Astrocyte of the spinal cord (primary cell): ENCODE data around the gene SLC15A3.
"Not testable (repeated sequence)": the region's sequence is repeated elsewhere in the genome, so short reads cannot be mapped to it uniquely, and the experiment has no call there.

ENCODE experiments used
- DNase-seq: peaks from one replicate; pipeline ENCODE4 v3.0.0; 2011; ENCODE audit warnings: low read depth, low spot score
- H3K4me3 ChIP-seq: 2 replicates; pipeline ENCODE4 v1.5.1; 2011; ENCODE audit warnings: low read depth, mild to moderate bottlenecking, low read length, moderate library complexity
- CTCF ChIP-seq: IDR thresholded peaks from 2 replicates; pipeline ENCODE4 v1.5.1; 2012; ENCODE audit warnings: low read depth, mild to moderate bottlenecking, low read length, inconsistent platforms
- in situ Hi-C: cut with HindIII; loops from 2 replicates; pipeline ENCODE4 v1.10.0; 2017; ENCODE audit warnings: low sequenced_read_pairs

SLC15A3 gene

DNA sequence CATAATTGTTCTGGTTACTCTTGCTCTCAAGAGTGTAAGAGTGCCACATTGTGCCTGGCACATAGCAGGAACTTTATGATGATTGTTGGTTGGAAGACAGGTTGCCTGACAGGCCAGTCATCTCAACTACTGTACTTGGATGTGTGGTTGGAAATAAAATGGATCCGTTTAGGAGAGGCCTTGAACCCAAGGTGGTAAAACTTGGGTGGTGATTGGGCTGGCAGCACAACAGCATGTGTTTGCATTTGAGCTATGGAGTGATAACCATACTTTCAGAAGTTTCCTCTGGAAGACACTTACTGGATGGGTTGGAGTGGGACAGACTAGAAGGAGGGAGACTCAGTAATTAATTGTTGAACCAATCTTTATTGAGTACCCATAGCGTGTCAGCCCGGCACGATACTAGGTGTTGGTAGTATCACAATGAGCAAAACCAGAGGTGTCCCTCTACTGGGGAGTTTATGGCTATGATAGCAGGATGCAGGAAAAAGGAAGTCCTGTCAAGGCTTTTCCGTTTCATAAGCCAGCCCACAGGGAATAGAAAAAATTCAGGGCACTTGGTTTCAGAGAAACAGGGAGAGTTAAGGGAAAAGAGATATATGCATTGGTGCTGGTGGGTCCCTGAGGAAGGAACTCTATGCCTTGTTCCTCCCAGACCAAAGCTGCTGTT lies 41.1 kb downstream of the SLC15A3 start:
- TF ChIP-seq CTCF: no peak
- no peak for DNase-seq
- in situ Hi-C loops: no loop called here
- no peak overlapping the region for H3K4me3 ChIP-seq

DNA sequence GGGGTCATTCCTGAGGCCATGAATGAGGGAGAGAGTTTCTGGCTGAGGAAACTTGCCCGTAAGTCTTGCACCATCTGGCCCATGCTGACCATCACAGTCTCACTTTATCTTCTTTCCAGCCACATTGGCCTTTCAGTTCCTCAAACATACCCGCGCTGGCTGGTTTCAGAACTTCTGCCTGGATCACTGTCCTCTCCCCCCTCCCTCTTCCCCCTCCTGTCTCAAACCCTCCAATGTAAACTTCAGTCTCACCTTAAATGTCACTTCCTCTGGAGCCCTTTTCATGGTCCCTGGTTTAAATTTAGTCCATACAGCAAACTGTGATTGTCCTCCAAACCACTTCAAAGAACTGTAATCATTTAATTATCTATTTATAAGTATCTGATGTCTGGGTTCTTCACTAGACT lies 41.7 kb downstream of the SLC15A3 start:
- no peak for TF ChIP-seq CTCF
- no peak for DNase-seq

GRCh38 chr11:60909680-60910280 lies 42.2 kb downstream of the SLC15A3 start:
- DNase-seq, in situ Hi-C loops, H3K4me3 ChIP-seq: not testable (repeated sequence)

More for the DNA sequence above, 41.7 kb downstream of the SLC15A3 start:
- H3K4me3 ChIP-seq: no peak overlapping the region
- in situ Hi-C loops: no loop called here

DNA sequence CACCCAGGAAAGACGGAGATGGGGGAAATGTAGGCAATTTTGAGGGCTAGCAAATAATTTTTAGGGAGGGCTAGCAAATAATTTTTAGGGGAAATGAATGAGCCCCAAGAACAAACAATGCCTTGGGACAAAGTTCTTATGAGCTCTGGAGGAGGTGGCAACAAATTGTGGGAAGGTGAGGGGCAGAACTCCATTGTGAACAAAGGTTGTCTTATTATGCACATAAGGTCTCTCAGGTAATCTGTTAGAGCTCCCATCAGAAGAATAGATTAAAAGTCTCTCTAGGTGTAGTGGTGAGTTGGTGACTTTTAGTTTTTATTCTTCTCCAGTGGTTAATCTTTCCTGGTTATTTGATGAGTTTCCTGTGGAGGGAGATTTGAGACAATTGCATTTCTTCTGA lies 43.2 kb downstream of the SLC15A3 start:
- H3K4me3 ChIP-seq: no peak overlapping the region
- TF ChIP-seq CTCF: no peak
- in situ Hi-C loops: no loop called here
- no peak for DNase-seq

DNA sequence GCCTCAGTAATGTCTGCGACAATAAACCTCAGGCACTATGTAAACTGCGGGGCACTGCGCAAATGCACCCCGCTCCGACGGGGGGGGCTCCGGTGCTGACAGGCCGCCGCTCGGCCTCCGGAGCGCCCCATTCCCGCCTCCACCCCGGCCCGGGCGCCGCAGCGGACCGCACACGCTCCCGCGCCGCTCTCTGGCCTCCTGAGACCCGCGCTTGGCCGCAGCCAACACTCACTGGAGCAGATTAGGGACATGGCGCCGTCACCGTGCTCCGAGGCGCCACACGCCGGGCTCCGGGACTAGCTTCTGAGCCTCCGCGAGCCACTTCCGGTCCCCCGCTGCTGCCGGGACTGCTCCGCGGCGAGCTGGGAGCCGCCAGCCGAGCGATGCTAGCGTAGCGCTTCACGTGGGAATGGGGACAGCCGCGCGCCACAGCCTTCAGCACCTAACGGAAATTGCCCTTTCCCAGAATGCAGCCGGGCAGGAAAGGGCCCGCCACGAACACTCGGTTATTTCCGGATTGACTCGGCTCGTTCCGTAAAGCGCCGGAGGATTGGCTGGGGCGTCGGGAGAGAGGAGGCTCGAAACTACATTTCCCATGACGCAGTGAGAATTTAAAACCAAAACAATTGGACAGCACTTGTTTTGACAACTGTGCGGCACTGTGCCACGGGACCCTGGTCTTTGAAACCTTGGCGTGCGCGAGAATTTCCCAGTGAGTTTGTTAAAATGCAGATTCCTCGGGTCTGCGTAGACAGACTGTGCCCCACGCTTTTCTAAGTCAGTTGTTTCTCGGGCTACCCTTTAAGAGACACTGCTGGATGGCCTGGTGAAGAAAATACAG lies 45.6 kb downstream of the SLC15A3 start, which contains the start of gene PRPF19:
Gene PRPF19 (minus strand): TSS at position 454 of the 841 bp plus-strand sequence. CDS start 203 bp downstream, at position 251.
- TF ChIP-seq CTCF: no peak
- DNase-seq: peak; percentile 97
- H3K4me3 ChIP-seq: peak within 1 kb of the TSS; percentile 72
- in situ Hi-C loops: no loop called here

- TF ChIP-seq CTCF: no peak
- peak overlapping the region; percentile 72 for H3K4me3 ChIP-seq
- DNase-seq: peak; percentile 52
- in situ Hi-C loops: no loop called here
Observed at GRCh38 chr11:60905551-60906113, 46.3 kb downstream of the SLC15A3 start.

GRCh38 chr11:60905047-60905446 lies 46.9 kb downstream of the SLC15A3 start:
- in situ Hi-C loops: no loop called here
- no peak for TF ChIP-seq CTCF

More at GRCh38 chr11:60905047-60905446, 46.9 kb downstream of the SLC15A3 start:
- peak overlapping the region; percentile 72 for H3K4me3 ChIP-seq
- no peak for DNase-seq
